ENCODE measurements around the gene DPP10.

DPP10 gene

GRCh38 chr2:115034801-115035200 lies 592.4 kb downstream of the DPP10 start:
- no peak for TF ChIP-seq ZFX (IDR thresholded peaks at IDR 0.05; ENCODE audit: borderline replicate concordance)
- TF ChIP-seq, protein P1, sequence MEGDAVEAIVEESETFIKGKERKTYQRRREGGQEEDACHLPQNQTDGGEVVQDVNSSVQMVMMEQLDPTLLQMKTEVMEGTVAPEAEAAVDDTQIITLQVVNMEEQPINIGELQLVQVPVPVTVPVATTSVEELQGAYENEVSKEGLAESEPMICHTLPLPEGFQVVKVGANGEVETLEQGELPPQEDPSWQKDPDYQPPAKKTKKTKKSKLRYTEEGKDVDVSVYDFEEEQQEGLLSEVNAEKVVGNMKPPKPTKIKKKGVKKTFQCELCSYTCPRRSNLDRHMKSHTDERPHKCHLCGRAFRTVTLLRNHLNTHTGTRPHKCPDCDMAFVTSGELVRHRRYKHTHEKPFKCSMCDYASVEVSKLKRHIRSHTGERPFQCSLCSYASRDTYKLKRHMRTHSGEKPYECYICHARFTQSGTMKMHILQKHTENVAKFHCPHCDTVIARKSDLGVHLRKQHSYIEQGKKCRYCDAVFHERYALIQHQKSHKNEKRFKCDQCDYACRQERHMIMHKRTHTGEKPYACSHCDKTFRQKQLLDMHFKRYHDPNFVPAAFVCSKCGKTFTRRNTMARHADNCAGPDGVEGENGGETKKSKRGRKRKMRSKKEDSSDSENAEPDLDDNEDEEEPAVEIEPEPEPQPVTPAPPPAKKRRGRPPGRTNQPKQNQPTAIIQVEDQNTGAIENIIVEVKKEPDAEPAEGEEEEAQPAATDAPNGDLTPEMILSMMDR (IDR thresholded peaks at IDR 0.05): no peak
- no peak overlapping the region for H3K27ac ChIP-seq

DNA sequence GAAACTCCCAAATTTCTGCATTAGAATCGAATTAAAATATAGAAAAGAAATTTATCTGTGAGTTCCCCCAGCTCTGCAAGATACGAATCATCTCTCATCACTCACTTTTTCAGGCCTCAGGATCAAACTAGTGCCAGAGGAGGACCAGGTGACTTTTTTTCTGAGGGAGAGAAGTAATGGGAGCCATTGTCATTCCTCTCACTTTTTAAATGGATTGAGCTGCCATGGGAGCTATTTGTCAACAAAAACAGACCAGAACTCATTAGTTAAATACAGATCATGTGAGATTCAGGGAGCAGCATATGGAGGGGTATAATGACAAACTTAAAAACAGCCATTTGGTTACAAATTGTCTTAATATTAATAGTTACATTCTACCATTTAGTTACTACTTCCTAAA lies 594.4 kb downstream of the DPP10 start:
- H3K27ac ChIP-seq: no peak overlapping the region

DNA sequence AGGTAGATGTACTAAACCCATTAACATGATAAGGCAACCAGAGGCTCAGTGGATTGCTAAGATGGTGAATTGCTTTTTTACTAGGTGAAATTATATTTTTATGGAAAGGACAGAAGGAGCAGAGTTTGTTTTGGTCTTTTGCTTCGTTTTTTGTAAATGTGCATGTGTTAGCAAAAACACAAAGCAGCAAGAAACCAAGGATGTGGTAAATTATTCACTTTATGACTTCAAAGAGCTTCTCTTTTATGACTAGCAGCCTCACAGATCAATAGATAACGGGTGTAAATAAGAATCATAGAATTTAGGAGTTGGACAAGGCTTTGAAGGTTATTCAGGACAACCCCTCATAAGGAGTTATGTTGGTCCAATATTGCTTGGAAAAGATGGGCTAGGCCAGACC lies 615.0 kb downstream of the DPP10 start:
- no peak overlapping the region for H3K27ac ChIP-seq
- no peak for TF ChIP-seq ZFX (IDR thresholded peaks at IDR 0.05; ENCODE audit: borderline replicate concordance)
- TF ChIP-seq, protein P1 (IDR thresholded peaks at IDR 0.05): no peak

More for the DNA sequence above, 594.4 kb downstream of the DPP10 start:
- TF ChIP-seq, protein P1 (IDR thresholded peaks at IDR 0.05): no peak
- no peak for TF ChIP-seq ZFX (IDR thresholded peaks at IDR 0.05; ENCODE audit: borderline replicate concordance)

GRCh38 chr2:115070002-115070401 lies 627.6 kb downstream of the DPP10 start:
- TF ChIP-seq, protein P1 (IDR thresholded peaks at IDR 0.05): no peak
- TF ChIP-seq ZFX (IDR thresholded peaks at IDR 0.05; ENCODE audit: borderline replicate concordance): no peak

DNA sequence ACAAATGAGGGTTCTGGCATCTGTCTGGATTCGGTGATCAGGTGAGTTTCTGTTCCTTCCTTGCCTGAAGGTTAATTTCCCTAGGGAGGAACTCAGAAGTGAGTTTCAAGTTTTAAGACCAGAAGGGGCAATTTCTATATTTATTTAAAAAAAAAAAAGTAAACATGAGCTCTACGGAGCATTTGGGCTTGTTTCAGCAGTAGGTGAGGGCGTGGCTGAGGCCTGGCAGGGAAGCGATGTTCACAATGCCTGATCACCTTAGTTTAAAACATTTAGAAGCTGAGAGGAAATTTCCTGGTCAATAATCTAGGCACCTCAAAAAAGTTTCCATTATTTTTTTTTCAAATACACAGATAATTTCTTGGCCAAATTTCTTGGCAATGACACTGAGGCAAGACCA lies 629.1 kb downstream of the DPP10 start:
- TF ChIP-seq ZFX (IDR thresholded peaks at IDR 0.05; ENCODE audit: borderline replicate concordance): no peak
- TF ChIP-seq, protein P1 (IDR thresholded peaks at IDR 0.05): no peak
- no peak overlapping the region for H3K27ac ChIP-seq

More at GRCh38 chr2:115070002-115070401, 627.6 kb downstream of the DPP10 start:
- no peak overlapping the region for H3K27ac ChIP-seq

DNA sequence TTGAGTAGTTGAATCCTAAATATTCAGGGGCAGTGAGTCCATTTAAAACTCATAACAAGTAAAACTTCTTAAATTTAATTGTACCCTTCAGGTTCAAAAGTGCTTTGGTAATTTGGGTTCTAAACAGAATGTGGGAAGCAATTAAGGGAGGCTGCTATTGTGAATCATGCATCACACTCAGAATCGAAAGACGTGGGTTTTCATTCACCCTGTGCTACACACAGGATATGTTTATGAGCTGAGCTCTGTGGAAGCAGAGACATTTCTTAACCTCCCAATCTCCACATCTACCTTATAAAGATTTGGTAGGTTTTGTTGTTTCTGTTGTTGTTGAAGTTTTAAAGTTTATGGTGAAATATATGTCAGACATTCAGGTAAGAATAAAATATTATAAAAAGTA lies 633.4 kb downstream of the DPP10 start:
- no peak for TF ChIP-seq ZFX (IDR thresholded peaks at IDR 0.05; ENCODE audit: borderline replicate concordance)
- TF ChIP-seq, protein P1 (IDR thresholded peaks at IDR 0.05): no peak
- no peak overlapping the region for H3K27ac ChIP-seq

DNA sequence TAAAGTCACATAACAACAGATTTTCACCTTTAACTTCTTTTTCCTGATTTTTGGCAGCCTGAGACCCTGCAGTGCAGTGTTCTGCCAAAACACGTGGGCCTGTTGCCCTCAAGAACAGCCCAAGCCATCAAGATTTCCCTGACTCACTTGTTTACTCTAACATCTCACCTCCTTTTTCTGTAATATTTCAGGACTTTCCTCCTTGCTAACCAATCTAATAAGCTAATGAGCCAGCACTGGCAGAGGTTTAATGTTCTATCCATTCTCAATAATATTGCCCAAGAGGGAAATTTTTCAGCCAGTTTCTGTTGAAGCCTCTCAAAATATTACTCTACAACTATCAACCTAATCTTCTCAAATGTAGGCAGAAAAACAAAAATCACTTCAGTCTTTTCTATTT lies 635.2 kb downstream of the DPP10 start:
- H3K27ac ChIP-seq: no peak overlapping the region
- TF ChIP-seq ZFX (IDR thresholded peaks at IDR 0.05; ENCODE audit: borderline replicate concordance): no peak
- TF ChIP-seq, protein P1 (IDR thresholded peaks at IDR 0.05): no peak

All from 22Rv1 (cell line).